HCT116 (cell line): Measurements from ENCODE around the gene AADACL4.

Source experiments
- ATF3 ChIP-seq: IDR thresholded peaks from 2 replicates; pipeline ENCODE4 v1.6.1; 2012
- CBX3 ChIP-seq: IDR thresholded peaks from 2 replicates; pipeline ENCODE4 v1.6.1; 2012; ENCODE audit warnings: low read depth
- CTCF ChIP-seq, 3 experiments: fragments of 200-600 bp in 1 of 3; sonication (generic) in 1 of 3; IDR thresholded peaks in 2 of 3; conservative IDR thresholded peaks in 1 of 3; 2 replicates each; pipeline ENCODE4 v1.5.1; 2012 to 2017; ENCODE audit warnings: low read depth in 2 of 3, low read length in 2 of 3, antibody characterized with exemption in 1 of 3, borderline replicate concordance in 1 of 3, control low read depth in 1 of 3, mild to moderate bottlenecking in 1 of 3, mixed read lengths in 1 of 3, mixed run types in 1 of 3, moderate library complexity in 1 of 3; ENCODE audit not compliant: insufficient read depth in 1 of 3
- EZH2 ChIP-seq: fragments of 200-600 bp; sonication (generic); IDR thresholded peaks from 2 replicates; pipeline ENCODE4 v1.6.1; 2017; ENCODE audit warnings: antibody characterized with exemption, mixed run types
- EZH2phosphoT487 ChIP-seq: fragments of 200-600 bp; IDR thresholded peaks from 2 replicates; pipeline ENCODE4 v1.6.1; 2018; ENCODE audit warnings: antibody characterized with exemption, borderline replicate concordance
- POLR2A ChIP-seq: IDR thresholded peaks from 2 replicates; pipeline ENCODE4 v1.7.0; 2011; ENCODE audit warnings: borderline replicate concordance; ENCODE audit not compliant: insufficient read depth, insufficient read length; ENCODE audit errors: extremely low read depth
- POLR2AphosphoS5 ChIP-seq: IDR thresholded peaks from 2 replicates; pipeline ENCODE4 v1.6.1; 2011; ENCODE audit warnings: mild to moderate bottlenecking, low read depth, low read length, moderate library complexity
- REST ChIP-seq: IDR thresholded peaks from 2 replicates; pipeline ENCODE4 v1.6.1; 2012; ENCODE audit warnings: low read depth
- SIN3A ChIP-seq: IDR thresholded peaks from 2 replicates; pipeline ENCODE4 v1.6.1; 2012; ENCODE audit warnings: low read depth
- TCF7L2 ChIP-seq: IDR thresholded peaks from 2 replicates; pipeline ENCODE4 v1.7.0; 2011; ENCODE audit warnings: borderline replicate concordance, inconsistent platforms; ENCODE audit not compliant: insufficient read depth, insufficient read length; ENCODE audit errors: extremely low read depth
- YY1 ChIP-seq: IDR thresholded peaks from 2 replicates; pipeline ENCODE4 v1.6.1; 2011; ENCODE audit warnings: low read length, low read depth, moderate library complexity, mild to moderate bottlenecking; ENCODE audit not compliant: insufficient replicate concordance; ENCODE audit errors: extremely low read depth
- ZNF274 ChIP-seq: fragments of 200-500 bp; sonication (Bioruptor generic); IDR thresholded peaks from 2 replicates; pipeline ENCODE4 v1.6.1; 2014; ENCODE audit warnings: mild to moderate bottlenecking, low read depth, low read length, inconsistent platforms
- TF ChIP-seq, protein P1 (sequence below): IDR thresholded peaks from 2 replicates; pipeline ENCODE4 v1.6.1; 2011; ENCODE audit warnings: mild to moderate bottlenecking, low read length, moderate library complexity; ENCODE audit not compliant: insufficient replicate concordance; ENCODE audit errors: extremely low read depth

DNA sequence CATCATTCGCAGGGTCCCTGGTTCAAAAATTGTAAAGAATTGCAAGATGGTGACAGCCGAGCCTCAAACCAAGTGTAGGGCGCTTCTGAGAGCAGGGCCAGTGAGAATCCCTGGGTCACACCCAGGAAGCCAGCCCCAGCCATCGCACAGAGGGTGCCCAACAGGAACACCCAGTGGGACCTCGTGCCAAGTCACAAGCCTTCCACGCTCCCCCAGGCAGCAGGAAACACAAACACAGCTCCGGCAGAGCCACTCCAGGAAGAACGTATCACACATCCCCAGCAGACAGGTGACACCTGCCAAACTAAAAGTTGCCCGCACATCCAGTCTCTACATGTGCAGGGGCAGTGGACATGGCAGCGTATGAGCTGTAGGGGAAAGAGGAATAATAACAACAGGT, 46.1 kb upstream of the AADACL4 start:
- TF ChIP-seq CTCF (IDR thresholded peaks at IDR 0.05 in 2 of 3, conservative IDR thresholded peaks at IDR 0.05 in 1 of 3; ENCODE audit: borderline replicate concordance in 1 of 3, insufficient read depth in 1 of 3, low read depth in 2 of 3, low read length in 2 of 3) (no peak), EZH2 (no peak), YY1 (no peak), CBX3 (no peak), ZNF274 (no peak), ATF3 (no peak), EZH2phosphoT487 (no peak), POLR2A (no peak), REST (no peak), TCF7L2 (no peak), POLR2AphosphoS5 (no peak), SIN3A (no peak)
- TF ChIP-seq, protein P1, sequence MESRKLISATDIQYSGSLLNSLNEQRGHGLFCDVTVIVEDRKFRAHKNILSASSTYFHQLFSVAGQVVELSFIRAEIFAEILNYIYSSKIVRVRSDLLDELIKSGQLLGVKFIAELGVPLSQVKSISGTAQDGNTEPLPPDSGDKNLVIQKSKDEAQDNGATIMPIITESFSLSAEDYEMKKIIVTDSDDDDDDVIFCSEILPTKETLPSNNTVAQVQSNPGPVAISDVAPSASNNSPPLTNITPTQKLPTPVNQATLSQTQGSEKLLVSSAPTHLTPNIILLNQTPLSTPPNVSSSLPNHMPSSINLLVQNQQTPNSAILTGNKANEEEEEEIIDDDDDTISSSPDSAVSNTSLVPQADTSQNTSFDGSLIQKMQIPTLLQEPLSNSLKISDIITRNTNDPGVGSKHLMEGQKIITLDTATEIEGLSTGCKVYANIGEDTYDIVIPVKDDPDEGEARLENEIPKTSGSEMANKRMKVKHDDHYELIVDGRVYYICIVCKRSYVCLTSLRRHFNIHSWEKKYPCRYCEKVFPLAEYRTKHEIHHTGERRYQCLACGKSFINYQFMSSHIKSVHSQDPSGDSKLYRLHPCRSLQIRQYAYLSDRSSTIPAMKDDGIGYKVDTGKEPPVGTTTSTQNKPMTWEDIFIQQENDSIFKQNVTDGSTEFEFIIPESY: no peak
